Esophagus squamous epithelium (tissue), 4 donors: ENCODE data around the gene WDR26.

Experiments used
- POLR2A ChIP-seq, 4 donors: fragments of 450-650 bp; IDR thresholded peaks; one replicate each; pipeline ENCODE4 v1.6.1; 2017; ENCODE audit warnings: antibody characterized with exemption in 4 of 4, mild to moderate bottlenecking in 4 of 4, moderate library complexity in 3 of 4
- TF ChIP-seq, protein P1 (sequence below), 6 experiments: fragments of 450-650 bp in 4 of 6; fragments of 200-600 bp in 2 of 6; sonication (generic) in 2 of 6; IDR thresholded peaks; one replicate each; pipeline ENCODE4 v1.5.1; 2016 to 2019; ENCODE audit warnings: antibody characterized with exemption in 6 of 6, mild to moderate bottlenecking in 4 of 6, moderate library complexity in 4 of 6

DNA sequence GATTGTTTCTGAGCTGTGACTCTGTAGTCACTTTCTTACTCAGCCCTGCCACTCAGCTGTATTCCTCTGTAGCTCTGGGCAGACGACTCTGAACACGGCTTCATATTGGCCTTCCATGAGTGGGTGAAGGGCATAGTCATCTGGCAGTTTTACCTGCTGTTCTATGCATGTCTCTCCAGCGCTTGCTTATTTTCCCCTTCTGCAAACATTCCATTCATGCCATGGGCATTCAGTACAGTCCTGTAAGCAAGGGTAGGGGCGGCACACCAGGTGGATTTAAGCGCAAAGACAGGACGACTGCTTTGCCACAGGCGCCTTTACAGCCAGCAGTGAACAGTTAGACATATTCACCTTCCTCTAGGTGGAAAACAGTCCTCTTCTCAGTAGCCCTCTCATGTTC lies 4.4 kb upstream of the WDR26 start:
- TF ChIP-seq POLR2A (IDR thresholded peaks at IDR 0.05), result no peak
- TF ChIP-seq, protein P1, sequence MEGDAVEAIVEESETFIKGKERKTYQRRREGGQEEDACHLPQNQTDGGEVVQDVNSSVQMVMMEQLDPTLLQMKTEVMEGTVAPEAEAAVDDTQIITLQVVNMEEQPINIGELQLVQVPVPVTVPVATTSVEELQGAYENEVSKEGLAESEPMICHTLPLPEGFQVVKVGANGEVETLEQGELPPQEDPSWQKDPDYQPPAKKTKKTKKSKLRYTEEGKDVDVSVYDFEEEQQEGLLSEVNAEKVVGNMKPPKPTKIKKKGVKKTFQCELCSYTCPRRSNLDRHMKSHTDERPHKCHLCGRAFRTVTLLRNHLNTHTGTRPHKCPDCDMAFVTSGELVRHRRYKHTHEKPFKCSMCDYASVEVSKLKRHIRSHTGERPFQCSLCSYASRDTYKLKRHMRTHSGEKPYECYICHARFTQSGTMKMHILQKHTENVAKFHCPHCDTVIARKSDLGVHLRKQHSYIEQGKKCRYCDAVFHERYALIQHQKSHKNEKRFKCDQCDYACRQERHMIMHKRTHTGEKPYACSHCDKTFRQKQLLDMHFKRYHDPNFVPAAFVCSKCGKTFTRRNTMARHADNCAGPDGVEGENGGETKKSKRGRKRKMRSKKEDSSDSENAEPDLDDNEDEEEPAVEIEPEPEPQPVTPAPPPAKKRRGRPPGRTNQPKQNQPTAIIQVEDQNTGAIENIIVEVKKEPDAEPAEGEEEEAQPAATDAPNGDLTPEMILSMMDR (IDR thresholded peaks at IDR 0.05), result no peak
